ENCODE measurements around the gene YIPF1.
"Not testable (repeated sequence)": the region's sequence is repeated elsewhere in the genome, so short reads cannot be mapped to it uniquely, and the experiment has no call there.

The YIPF1 gene

GRCh38 chr1:53893999-53894636 lies 4.5 kb upstream of the YIPF1 start, which contains the start of gene DIO1:
DIO1 (plus strand) TSS chr1:53894187; CDS start chr1:53894211, 24 bp downstream.
- no peak for DNase-seq

DNA sequence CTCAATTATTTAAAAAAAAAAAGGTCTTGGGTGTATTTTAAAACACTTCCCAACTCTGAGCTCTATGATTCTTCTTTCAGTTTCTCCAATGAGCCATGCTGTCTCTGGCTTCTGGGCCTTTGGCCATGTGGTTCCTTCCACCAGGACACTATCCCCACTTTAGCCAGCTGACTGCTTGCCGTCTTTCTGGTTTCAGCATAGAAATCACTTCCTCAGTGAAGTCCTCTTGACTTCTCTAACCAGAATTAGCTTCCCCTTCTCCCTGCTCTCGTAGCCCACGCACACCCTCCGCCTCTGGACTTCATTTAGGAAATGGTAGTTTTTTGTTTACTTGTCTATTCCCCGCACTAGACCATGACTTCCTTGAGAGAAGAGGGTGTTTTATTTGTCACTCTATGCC lies 3.3 kb upstream of the YIPF1 start:
- peak; percentile 17 for DNase-seq

DNA sequence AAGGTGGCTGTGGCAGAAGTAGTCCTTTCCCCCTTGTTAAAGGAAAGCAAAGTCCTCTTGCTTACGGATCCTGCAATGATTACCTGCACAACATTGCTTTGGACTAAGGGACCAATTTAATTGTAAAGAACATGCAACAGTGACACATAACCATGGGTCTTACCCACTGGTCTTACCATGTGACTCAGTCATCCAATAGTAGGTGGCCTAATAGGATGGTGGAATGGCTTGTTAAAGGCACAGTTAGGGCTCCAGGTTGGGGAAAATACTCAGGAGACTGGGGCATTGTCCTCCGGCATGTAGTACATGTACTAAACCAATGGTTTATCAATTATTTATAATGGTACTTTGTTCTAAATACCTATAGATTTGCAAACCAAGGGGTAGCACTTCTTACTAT lies 2.1 kb upstream of the YIPF1 start:
- DNase-seq: no peak

GRCh38 chr1:53891018-53891417 lies 1.4 kb upstream of the YIPF1 start:
- no peak for DNase-seq

GRCh38 chr1:53890522-53890941 lies 935 bp upstream of the YIPF1 start:
- no peak for DNase-seq

- DNase-seq: no peak
Measured at GRCh38 chr1:53888681-53889080, 916 bp downstream of the YIPF1 start.

DNA sequence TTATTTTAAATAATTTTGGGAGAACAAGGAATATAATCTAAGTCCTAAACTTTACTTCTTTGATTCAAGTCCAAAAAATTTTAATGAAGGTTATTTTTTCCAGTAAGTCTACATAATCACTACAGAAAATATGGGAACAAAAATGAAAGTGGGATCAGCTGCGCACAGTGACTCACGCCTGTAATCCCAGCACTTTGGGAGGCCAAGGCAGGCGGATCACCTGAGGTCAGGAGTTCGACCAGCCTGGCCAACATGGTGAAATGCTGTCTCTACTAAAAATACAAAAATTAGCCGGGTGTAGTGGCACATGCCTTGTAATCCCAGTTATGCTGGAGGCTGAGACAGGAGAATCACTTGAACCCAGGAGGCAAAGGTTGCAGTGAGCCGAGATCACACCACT lies 6.0 kb downstream of the YIPF1 start:
- DNase-seq: not testable (repeated sequence)

DNA sequence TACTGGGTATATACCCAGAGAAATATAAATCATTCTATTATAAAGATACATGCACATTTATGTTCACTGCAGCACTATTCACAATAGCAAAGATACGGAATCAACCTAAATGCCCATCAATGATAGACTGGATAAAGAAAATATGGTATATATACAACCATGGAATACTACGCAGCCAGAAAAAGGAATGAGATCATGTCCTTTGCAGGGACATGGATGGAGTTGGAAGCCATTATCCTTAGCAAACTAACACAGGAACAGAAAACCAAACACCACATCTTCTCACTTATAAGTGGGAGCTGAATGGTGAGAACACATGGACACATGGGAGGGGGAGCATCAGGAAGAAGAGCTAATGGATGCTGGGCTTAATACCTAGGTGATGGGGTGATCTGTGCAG lies 7.7 kb downstream of the YIPF1 start:
- not testable (repeated sequence) for DNase-seq

GRCh38 chr1:53878492-53879105 lies 11.0 kb downstream of the YIPF1 start:
- DNase-seq: peak; percentile 67

DNA sequence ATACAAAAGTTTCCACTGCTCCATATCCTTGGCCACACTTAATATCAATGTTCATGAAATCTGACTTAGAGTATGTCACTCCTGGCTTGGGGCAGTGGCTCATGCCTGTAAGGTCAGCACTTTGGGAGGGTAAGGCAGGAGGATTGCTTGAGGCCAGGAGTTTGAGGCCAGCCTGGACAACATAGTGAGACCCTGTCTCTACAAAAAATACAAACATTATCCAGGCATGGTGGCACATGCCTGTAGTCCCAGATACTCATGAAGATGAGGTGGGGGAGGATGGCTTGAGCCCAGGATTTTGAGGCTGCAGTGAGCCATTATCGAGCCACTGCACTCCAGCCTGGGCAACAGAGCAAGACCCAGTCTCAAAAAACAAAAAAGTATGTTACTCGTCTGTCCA lies 14.4 kb downstream of the YIPF1 start:
- DNase-seq: not testable (repeated sequence)

- DNase-seq: no peak
Measured at GRCh38 chr1:53871773-53872484, 17.7 kb downstream of the YIPF1 start.

DNA sequence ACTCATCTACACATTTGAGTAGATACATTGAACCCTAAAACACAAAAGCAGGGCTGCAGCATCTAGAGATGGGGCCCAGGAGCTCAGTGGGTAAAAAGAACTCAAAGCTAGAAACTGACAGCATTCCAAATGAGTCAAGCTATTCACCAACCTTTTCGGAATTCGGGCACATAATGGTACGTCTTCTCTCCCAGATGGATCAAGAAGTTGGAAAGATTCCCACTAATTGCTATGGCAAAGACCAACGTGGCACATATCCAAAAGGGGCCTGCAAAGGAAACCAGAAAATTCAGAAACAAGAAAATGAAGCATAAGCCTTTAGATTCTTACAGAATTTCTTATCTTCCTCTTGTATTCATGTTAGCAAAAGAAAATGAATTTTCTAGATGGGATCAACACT lies 18.4 kb downstream of the YIPF1 start:
- no peak for DNase-seq

DNA sequence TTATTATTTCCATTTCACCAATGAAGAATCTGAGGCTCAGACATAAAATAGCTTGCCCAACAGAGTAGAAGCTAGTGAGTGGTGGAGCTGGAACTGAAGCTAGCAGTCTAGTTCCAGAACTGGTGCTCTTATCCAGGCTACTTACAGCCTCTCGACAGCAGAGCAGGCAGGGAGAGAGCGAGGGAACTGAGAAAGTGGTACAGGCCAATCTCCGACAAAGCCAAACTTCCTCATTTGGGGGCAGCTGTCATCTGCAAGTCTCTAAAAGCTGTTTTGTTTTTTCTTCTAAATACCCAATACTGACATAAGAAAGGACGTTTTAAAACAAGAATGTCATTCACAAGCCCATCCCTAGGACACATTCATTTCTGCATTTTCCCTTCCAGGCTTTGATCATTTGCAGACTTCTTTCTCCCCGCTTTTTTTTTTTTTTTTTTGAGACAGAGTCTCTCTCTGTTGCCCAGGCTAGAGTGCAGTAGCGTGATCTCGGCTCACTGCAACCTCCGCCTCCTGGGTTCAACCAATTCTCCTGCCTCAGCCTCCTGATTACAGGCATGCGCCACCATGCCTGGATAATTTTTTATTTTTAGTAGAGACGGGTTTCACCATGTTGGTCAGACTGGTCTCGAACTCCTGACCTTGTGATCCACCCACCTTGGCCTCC lies 20.0 kb downstream of the YIPF1 start:
- peak; percentile 21 for DNase-seq

- no peak for DNase-seq
Measured at GRCh38 chr1:53868565-53868964, 21.0 kb downstream of the YIPF1 start.

DNA sequence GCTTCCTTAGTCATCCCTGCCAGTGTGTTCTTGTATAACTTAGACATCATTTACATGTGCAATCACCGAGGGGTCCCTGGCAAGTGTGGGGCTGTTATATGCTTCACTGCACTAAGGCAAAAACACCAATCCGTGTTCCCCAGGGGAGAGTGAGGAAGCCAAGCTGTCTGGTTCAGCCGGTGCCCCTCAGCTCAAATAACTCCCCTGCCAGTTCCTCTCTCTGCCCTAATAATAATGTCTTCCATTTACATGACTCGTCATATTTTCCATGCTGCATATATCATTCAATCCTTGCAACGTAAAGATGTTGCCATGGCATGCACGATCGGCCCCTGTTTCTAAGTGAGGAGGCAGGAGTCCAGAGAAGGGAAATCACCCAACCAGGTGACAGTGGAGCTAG lies 27.1 kb downstream of the YIPF1 start:
- DNase-seq: no peak

- peak; percentile 74 for DNase-seq
Measured at GRCh38 chr1:53860967-53861411, 28.6 kb downstream of the YIPF1 start.

GRCh38 chr1:53851571-53852285 lies 37.9 kb downstream of the YIPF1 start:
- no peak for DNase-seq

GRCh38 chr1:53850082-53850673 lies 39.4 kb downstream of the YIPF1 start:
- no peak for DNase-seq

DNA sequence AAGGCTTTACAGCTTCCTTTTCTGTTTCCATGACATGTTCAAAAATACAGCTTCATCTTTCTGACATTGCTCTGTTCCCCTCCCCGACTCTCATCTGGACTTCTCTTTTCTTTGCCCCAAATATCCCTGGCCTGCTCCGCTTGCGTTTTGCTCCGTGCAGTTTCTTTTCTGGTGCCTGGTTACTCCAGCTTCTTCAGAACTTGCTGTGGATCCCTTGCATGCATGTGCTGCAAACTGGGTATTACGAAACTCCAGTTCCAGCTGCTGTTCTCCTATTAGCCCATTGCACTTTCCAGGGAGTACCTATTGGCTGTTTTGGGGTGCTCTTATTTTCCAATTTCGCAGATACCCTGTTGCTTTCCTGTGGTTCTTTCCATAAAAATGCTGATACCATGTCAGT lies 41.6 kb downstream of the YIPF1 start:
- no peak for DNase-seq

DNA sequence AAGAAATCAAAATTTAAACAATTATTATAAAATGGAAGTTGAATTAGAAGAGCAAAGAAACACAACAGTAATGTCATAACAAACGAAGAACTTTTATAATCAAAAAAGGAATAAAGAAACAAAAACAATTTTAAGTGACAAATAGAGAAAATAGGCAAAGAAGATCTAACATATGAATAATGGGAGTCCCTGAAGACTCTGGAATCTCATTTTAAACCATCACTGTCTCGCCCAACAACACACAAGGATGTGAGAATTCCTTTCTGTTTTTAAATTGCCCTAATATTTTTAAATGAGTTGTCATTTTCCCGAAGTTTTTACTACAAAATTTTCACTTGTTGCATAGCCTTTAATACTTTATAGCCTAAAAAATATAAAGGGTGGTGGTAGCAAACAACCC lies 47.2 kb downstream of the YIPF1 start:
- peak; percentile 6 for DNase-seq

DNA sequence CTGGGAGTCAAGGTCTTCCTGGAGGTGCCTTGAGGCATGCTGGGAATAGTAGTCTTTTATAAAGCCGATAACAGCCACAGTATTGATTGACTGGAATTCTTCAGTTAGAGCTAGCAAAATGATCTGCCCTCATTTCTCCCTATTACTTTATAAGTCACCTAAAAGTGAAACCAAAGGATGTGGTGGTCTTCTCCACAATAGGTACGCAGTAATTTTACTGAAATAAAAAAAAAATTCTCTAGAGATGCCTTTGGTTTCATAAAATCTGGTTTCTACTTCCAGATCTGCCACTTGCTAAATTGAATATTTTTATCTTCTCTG lies 51.0 kb downstream of the YIPF1 start:
- DNase-seq: no peak

DNA sequence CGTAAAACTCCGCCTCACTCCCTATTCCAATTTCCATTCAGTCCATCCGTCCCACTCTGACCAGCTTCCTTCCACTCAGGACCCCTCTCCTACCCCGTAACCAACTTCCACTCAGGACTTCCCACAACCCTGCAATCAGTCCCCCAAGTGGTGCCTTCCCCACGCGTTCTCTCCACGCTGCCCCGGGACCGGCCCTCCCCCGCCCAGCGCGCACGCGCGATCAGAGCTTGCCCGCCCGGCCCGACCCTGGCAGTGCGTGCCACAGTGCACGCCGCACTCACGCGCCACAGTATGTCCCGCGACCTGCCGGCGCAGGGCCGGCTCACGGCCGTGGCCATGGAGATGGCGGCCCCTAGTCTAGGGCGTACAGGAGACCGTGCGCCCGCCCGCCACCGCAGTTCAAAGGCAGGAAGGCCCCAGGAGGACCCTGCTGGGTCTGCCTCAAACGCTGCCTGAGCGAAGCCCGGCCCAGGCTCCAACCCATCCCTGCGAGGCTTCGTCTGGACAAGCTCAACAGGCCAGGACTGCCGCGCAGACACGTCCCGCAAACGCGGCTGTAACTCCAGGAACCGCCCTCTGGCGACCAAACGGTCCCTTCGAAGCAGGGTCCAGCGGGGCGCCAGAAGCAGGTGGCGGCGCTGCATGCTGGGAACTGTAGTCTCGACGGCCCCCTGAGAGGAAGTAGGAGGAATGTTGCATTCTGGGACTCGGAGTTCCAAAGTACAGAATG lies 51.5 kb downstream of the YIPF1 start, which contains the start of gene NDC1:
Gene NDC1, minus strand, starts transcription at position 373 of the 730 bp plus-strand sequence. Its CDS starts 35 bp downstream, at position 338.
- DNase-seq: peak; percentile 97
